ENCODE measurements around the gene RGR.

The RGR gene

DNA sequence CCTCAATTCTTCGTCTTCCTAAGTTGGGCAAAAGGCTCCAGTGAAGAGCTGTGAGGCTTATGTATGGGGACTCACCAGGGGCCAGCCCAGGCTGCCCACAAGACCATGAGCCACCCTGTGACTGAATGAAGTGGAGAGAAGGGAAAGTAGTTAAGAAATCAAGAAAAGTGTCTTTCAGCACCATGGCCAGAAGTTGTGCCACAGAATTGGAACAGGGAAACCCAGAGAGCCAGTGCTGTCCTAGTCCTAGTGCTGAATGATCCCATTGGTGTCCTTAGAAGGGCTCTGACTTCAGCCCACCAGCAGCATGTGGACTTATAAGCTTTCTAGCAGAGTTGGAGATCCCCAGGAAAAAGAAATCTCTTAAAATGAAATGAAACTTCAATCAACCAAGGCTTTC is 46.5 kb downstream of the RGR start:
- Mint-ChIP-seq H3K9me3 (ENCODE audit: low read depth) (no peaks in the 10 kb centered on the region), H3K36me3 (no peaks in the 10 kb centered on the region), H3K4me3 (no peak overlapping the region), H3K4me1 (ENCODE audit: low read depth) (peaks cover 8% of the 10 kb centered on the region), H3K27ac (no peak overlapping the region), H3K27me3 (no peaks in the 10 kb centered on the region)

DNA sequence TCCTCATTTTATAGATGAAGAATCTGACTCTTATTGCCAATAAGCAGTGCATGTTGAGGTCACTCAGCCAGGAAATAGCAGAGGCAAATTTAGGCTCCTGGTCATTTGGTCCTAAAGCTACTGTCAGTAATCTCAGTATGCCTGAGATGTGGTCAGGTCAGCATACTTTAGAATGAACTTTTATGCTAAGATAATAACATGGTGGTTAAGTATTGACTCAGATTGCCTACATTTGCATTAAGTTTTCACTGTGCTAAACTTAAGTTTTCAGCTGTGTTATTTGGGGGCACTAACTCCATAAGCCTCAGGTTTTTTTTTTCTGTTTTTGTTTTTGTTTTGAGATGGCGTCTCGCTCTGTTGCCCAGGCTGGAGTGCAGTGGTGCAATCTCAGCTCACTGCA is 47.6 kb downstream of the RGR start:
- Mint-ChIP-seq H3K27me3 (no peaks in the 10 kb centered on the region), H3K4me1 (ENCODE audit: low read depth) (peaks cover 8% of the 10 kb centered on the region), H3K4me3 (no peak overlapping the region), H3K9me3 (ENCODE audit: low read depth) (no peaks in the 10 kb centered on the region), H3K36me3 (no peaks in the 10 kb centered on the region), H3K27ac (no peak overlapping the region)

DNA sequence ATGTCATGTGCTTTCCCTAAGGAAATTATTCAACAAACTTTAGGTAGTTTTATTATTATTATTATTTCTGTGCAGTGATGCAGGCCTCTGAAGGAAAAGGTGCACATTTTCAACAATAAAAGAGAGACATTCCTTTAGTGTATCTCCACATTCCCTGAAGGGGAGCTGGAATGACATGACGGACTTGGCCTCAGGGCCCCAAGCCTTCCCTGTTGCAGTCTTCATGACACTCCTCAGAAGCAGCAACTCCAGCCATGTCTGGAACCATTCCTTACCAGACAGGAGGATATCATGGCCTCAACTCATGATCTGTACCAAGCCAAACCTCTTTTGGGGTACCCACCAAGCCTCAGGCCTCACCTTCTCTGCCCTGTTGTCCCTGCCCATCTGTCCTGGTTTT is 48.3 kb downstream of the RGR start:
- no peak overlapping the region for H3K27ac Mint-ChIP-seq
- no peaks in the 10 kb centered on the region for H3K27me3 Mint-ChIP-seq
- no peaks in the 10 kb centered on the region for H3K9me3 Mint-ChIP-seq (ENCODE audit: low read depth)
- H3K4me3 Mint-ChIP-seq = no peak overlapping the region
- H3K36me3 Mint-ChIP-seq = no peaks in the 10 kb centered on the region
- H3K4me1 Mint-ChIP-seq (ENCODE audit: low read depth) = peaks cover 8% of the 10 kb centered on the region

DNA sequence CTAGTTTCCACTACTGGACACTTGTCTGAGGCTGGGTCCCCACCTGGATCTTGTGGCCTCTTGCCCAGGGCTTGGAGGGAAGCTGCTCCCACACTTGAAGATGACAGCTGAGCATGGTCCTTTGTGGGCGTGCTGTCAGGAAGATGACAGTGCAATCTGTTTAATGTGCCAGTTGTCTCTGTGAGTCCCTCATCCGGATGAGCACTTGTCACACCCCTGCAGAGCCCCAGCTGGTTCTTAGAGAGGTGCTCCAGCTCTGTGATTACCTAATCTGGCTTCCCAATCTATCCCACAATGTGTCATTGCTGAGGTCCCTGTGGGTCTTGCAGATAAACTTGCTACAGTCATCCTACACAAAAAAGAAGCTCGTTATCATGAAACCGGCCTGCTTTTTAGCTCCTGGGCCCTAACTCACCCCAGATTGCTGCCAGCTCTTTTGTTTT is 48.7 kb downstream of the RGR start:
- H3K4me3 Mint-ChIP-seq = no peak overlapping the region
- H3K9me3 Mint-ChIP-seq (ENCODE audit: low read depth) = no peaks in the 10 kb centered on the region
- no peak overlapping the region for H3K27ac Mint-ChIP-seq
- peaks cover 8% of the 10 kb centered on the region for H3K4me1 Mint-ChIP-seq (ENCODE audit: low read depth)
- H3K36me3 Mint-ChIP-seq = no peaks in the 10 kb centered on the region
- no peaks in the 10 kb centered on the region for H3K27me3 Mint-ChIP-seq

DNA sequence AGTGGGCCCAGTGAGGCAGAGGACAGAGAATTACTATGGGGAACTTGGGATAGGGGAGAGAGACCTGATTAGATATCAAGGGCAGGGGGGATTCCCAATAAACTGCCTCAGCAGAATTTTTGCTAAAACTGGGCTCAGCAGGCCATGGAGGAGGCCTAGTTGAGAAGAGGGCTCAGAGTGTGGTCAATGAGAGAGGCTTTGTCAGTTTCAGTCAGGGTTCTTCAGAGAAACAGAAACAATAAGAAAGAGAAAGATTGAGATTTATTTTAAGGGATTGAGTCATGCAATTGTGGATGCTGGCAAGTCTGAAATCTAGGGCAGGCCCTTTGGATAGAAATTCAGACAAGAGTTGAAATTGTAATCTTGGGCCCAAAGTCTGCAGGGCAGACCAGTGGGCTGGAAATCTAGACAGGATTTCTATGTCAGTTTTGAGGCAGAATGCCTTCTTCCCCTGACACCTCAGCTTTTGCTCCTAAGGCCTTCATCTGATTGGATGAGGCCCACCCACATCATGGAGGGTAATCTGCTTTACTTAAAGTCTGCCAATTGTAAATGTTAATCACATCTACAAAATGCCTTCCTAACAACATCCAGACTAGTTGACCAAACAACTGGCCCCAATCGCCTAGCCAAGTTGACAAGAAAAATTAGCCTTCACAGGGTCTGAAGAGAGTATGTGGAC is 50.1 kb downstream of the RGR start:
- Mint-ChIP-seq H3K27me3 (no peaks in the 10 kb centered on the region), H3K27ac (no peak overlapping the region), H3K4me3 (no peak overlapping the region)

DNA sequence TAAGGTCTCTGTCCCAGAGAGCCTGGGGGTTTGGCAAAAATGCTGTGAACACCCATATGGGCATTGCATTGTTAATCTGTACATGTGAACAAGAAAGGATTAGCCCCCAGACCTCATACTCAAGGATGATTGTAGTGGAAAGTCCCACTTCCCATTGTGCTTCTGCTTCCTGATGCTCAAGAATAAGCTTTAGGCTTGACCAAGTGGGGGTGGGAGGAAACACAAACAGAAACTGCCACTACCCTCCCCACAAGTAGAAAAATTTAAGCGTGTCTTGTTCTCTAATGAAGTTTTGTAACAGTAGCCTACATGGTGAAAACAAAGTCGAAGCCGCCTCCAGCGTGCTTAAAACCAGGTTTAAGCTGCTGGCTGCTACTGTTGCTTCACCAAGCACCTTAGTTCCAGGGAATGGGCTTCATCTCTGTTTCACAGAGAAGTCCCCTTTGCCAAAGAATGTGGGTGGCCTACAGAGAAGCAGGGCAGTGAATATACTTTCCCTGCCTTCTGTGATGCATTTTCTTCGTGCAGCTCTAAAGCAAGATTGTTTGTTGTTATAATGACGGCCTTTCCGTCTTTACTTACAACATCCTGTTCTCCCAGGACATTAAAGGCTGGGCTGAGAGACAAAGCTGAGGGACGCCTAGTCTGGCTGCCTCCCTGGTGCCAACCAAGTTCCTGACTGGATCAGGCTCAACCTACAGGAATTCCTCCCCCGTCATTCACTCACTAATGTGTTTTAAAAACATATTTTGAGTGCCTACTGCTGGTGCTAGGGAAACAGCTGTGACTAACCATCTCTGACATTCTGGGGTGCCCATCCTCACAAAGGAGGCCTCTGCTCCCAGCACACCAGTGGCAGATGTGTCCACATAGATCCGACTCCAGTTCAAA is 51.5 kb downstream of the RGR start:
- Mint-ChIP-seq H3K4me1 (ENCODE audit: low read depth) (peaks cover 8% of the 10 kb centered on the region), H3K9me3 (ENCODE audit: low read depth) (no peaks in the 10 kb centered on the region), H3K4me3 (no peak overlapping the region), H3K27ac (no peak overlapping the region), H3K27me3 (no peaks in the 10 kb centered on the region), H3K36me3 (no peaks in the 10 kb centered on the region)

More for the DNA sequence above, 50.1 kb downstream of the RGR start:
- peaks cover 8% of the 10 kb centered on the region for H3K4me1 Mint-ChIP-seq (ENCODE audit: low read depth)
- no peaks in the 10 kb centered on the region for H3K36me3 Mint-ChIP-seq
- no peaks in the 10 kb centered on the region for H3K9me3 Mint-ChIP-seq (ENCODE audit: low read depth)

DNA sequence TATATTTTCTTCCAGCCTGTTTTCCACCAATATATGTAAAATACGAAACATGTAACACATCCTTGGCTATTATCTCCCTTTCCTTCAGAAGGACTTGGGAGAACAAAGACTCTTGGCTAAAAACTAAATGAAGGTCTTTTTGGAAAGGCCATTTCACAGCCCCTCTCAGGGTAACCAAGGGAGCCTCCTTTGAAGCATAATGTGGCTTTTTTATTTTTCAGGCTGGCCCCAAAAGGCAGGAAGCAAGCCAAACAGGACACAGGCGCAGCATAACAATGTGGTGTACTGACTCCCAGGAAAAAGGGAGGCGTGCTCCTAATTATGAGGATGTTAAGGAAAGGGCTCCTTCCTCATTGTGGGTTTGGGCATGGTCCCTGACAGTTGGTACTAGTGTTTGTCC is 53.2 kb downstream of the RGR start:
- Mint-ChIP-seq H3K4me3 (no peak overlapping the region), H3K4me1 (ENCODE audit: low read depth) (peaks cover 8% of the 10 kb centered on the region), H3K9me3 (ENCODE audit: low read depth) (no peaks in the 10 kb centered on the region), H3K27me3 (no peaks in the 10 kb centered on the region), H3K36me3 (no peaks in the 10 kb centered on the region), H3K27ac (no peak overlapping the region)

DNA sequence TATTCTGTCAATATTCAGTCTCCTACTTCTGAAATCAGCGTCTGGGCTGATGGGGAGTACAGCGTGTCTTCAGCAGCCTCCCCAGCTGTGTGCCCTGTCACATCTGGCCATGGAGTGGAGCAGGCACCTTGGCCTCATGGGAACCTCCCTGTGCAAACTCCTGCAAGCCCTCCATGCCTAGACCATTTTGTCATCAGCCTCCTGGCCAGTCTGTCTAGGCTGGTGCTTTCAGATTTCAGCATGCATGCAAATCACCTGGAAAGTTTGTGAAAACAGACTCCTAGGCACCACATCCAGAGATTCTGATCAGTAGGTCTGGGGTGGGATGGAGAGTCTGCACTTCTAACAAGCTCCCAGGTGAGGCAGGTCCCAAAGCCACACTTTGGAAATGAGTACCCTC is 57.4 kb downstream of the RGR start:
- Mint-ChIP-seq H3K27ac (no peak overlapping the region), H3K4me1 (ENCODE audit: low read depth) (peaks cover 9% of the 10 kb centered on the region), H3K36me3 (no peaks in the 10 kb centered on the region), H3K27me3 (no peaks in the 10 kb centered on the region), H3K9me3 (ENCODE audit: low read depth) (no peaks in the 10 kb centered on the region), H3K4me3 (no peak overlapping the region)

DNA sequence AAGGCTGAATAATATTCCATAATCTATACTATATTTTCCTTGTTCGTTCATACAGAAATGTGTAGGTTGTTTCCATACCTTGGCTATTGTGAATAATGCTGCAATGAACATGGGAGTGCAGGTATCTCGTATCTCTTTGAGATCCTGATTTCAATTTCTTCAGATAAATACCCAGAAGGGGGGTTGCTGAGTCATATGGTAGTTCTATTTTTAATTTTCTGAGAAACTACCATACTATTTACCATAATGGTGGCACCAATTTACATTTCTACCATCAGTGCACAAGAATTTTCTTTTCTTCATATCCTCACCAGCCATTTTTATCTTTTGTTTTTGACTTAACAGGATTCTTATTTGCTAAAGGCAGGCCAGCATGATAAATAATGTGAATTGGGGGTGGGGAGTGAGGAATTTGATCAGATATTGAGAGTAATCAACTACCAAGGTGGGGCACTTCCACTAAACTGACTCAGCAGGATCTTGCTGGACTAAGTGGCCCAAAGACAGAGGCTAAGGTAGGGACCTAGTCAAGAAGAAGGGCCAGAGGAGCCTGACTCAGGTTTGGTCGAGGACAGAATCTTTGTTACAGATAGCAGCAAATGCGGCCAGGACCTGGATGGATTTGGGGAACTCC is 62.0 kb downstream of the RGR start:
- Mint-ChIP-seq H3K27ac (peak overlapping the region; percentile 79), H3K4me1 (ENCODE audit: low read depth) (peaks cover 33% of the 10 kb centered on the region), H3K9me3 (ENCODE audit: low read depth) (no peaks in the 10 kb centered on the region), H3K4me3 (peak overlapping the region; percentile 56), H3K27me3 (no peaks in the 10 kb centered on the region), H3K36me3 (no peaks in the 10 kb centered on the region)

DNA sequence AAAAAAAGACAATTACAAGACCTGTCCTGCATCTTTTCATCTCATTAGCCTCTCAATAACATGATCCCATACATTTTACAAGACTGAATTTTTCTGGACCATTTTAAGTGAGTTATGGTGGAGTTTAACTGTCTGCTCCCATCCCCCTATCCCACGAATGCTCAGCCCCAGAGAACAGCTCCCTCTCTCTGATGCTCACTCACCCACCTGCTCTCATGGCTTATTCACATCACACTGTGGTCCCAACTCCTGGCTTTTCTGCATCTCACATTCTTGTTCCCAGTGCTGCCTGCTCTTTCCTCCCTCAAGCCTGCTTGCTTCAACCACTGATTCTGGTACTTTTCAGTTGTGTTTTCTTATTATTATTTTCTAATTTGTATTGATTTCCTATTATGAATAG is 63.2 kb downstream of the RGR start:
- Mint-ChIP-seq H3K27ac (no peak overlapping the region), H3K4me1 (ENCODE audit: low read depth) (peaks cover 33% of the 10 kb centered on the region), H3K4me3 (no peak overlapping the region), H3K9me3 (ENCODE audit: low read depth) (no peaks in the 10 kb centered on the region), H3K36me3 (no peaks in the 10 kb centered on the region), H3K27me3 (no peaks in the 10 kb centered on the region)

DNA sequence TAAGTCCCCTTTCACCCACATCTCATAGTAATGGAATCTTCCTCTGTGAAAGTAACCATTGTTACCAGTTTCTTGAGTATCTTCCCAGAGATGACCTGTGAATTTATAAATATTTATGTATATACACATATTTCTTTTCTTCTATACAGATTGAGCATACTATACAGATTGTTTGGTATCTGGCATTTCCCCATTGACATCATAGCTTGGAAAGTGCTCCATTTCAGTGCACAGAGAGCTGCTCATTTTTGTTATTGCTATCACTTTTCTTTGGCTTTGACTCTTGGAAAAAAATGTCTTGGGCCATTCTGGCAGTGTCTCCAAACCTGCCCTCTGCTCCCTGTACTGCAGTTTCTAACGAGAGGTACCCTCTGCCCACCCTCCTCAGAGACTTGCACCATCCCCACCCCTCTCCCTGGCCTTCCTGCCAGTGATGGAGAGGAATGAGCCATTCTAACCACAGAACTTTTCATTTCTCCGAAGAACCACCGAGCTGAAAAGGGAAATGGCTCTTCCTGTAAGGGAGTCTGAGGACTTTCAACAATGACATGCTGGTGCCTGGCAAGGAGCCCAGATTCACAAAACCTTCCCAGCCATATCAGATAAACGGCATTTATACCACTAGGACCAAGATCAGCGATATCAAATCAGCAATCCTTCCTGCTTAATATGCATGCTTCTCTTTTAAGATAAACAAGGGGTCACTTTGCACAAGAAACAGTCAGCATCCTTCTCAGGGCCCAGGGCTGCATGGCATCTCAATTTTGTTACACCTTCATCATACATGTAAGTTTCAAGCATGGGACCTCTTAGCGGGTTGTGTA is 63.8 kb downstream of the RGR start:
- peaks cover 33% of the 10 kb centered on the region for H3K4me1 Mint-ChIP-seq (ENCODE audit: low read depth)
- H3K9me3 Mint-ChIP-seq (ENCODE audit: low read depth) = no peaks in the 10 kb centered on the region
- peak overlapping the region; percentile 8 for H3K27ac Mint-ChIP-seq
- no peaks in the 10 kb centered on the region for H3K27me3 Mint-ChIP-seq
- peak overlapping the region; percentile 25 for H3K4me3 Mint-ChIP-seq
- no peaks in the 10 kb centered on the region for H3K36me3 Mint-ChIP-seq
